CD4-positive, alpha-beta T cell treated with Interleukin-12 subunit alpha and Interleukin-12 subunit beta, for 1 hour (primary cell): ENCODE measurements around the gene SPIN1.

Experiments
- DNase-seq: peaks from one replicate; pipeline ENCODE4 v3.0.0-alpha.2; 2020

SPIN1 gene

DNA sequence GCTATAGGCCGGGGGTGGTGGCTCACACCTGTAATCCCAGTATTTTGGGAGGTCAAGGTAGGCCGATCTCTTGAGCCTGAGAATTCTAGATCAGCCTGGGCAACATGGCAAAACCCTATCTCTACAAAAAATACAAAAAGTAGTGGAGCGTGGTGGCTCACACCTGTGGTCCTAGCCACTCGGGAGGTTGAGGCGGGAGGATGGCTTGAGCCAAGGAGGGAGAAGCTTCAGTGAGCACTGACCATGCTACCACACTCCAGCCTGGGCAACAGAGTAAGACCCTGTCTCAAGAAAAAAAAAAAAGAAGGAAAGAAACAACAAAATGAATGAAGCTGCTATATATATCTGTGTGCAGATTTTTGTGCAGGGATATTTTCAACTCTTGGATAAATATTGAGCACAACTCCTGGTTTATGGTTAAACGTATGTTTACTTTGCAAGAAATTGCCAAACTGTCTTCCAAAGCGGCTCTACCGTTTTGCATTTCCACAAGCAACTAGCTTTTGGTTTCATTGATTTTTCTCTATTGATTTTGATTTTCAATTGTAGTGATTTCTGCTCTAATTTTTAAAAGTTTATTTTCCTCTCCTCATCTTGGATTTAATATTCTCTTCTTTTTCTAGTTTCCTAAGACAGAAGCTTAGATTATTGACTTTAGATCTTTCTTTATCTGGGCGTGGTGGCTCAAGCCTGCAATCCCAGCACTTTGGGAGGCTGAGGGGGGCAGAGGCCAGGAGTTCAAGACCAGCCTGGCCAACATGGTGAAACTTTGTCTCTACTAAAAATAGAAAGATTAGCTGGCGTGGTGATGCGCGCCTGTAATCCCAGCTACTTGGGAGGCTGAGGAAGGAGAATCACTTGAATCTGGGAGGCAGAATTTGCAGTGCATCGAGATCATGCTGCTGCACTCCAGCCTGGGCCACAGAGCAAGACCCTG lies 49.2 kb downstream of the SPIN1 start:
- DNase-seq = no peak

- no peak for DNase-seq
These were observed 50.6 kb downstream of the SPIN1 start for GRCh38 chr9:88438811-88439210.

DNA sequence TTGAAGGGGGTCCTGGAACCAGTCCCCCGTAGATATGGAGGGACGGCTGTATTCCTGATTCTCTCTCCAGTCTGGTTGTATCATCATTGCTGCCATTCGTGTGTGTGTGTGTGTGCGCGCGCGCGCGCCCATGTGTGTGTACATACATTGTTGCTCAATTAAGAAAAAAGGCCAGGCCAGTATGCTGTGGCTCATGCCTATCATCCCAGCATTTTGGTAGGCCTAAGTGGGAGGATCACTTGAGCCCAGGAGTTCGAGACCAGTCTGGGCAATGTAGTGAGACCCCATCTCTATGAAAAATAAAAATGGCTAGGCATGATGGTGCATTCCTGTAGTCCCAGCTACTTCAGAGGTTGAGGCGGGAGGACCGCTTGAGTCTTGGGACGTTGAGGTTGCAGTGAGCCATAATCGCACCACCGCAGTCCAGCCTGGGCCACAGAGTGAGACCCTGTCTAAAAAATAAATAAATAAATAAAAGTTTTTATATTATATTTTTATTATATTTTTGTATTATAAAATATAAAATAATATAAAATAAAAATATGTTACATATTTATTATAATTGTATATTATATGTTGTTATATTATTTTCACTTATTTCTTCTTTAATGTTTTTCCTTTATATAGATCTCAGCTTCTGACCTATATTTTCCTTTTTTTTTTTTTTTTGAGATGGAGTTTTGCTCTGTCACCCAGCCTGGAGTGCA lies 53.2 kb downstream of the SPIN1 start:
- DNase-seq = no peak

- no peak for DNase-seq
These were observed 55.4 kb downstream of the SPIN1 start for GRCh38 chr9:88443480-88444113.

DNA sequence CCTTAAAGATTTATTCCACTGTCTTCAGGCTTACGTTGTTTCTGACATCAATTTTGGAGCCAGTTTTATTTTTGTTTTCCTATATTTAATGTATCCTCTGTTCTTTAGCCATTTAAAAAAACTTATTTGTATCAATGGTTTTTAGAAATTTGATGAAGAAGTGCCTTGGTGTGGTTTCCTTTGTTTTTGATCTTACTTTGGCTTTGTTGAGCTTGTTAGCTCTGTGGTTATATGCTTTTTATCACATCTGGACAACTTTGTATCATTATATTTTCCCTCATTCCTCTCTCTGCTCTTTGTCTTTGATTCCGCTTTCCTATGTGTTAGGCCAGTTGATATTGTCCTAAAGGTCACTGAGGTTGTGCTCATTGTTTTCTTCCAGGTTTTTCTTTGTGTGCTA lies 58.5 kb downstream of the SPIN1 start:
- DNase-seq = no peak

GRCh38 chr9:88447431-88447830 lies 59.2 kb downstream of the SPIN1 start:
- DNase-seq = no peak

GRCh38 chr9:88451160-88451559 lies 62.9 kb downstream of the SPIN1 start:
- no peak for DNase-seq

- DNase-seq = no peak
These were observed 70.6 kb downstream of the SPIN1 start for GRCh38 chr9:88458716-88459465.

- no peak for DNase-seq
These were observed 72.5 kb downstream of the SPIN1 start for GRCh38 chr9:88460587-88461332.

DNA sequence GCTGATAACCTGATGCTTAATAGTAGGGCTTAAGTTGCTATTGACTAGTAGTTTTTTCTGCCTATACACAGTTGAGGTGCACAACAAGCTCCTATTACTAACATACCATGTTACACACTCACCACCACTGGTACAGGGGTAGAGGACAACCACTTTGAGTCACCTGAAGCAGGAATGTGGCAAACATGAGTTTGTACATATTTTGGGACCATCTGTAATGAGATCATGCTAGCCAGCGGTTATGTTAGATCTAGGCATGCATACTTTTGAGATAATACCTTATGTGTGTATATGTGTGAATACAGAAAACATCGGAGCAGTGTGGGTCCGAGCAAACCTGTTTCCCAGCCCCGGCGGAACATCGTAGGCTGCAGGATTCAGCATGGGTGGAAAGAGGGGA lies 73.9 kb downstream of the SPIN1 start:
- no peak for DNase-seq

- DNase-seq = no peak
These were observed 76.6 kb downstream of the SPIN1 start for GRCh38 chr9:88464851-88465250.

GRCh38 chr9:88468226-88468625 lies 80.0 kb downstream of the SPIN1 start:
- no peak for DNase-seq

DNA sequence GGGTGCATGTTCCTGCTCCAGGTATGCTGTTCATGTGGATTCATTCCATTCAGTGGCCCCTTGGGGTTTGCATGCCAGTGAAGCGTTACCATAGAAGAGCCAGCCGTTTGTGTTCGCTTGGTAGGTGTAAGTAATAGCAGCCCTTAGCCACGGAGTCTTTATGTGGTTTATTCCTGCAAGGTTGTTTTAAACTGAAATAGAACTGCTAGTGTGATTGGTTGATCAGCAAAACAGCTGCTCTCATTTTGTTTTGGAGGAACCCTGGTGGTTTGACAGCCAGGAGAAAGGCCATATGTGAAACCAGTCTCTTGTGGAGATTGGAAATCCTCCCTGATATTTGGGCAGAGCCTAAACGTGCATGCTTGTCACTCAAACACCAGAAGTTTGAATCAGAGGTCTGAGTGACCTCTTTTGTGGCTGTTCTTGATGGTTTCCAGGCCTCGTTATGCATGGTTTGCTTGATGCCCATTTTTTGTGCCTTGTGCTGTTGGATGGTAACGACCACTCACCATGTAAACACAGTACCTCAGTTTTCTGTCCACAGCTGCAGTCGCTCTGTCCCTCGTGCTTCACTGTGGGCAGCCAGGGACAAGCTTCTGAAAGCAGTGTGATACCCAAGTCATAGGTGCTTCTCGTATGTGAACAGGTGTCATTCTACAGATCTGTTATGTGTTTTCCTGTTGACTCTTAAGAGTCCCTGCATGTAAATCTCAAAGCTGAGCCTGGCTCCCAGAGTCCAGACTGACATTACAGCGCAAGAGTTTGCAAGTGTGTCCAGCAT lies 88.4 kb downstream of the SPIN1 start:
- no peak for DNase-seq

DNA sequence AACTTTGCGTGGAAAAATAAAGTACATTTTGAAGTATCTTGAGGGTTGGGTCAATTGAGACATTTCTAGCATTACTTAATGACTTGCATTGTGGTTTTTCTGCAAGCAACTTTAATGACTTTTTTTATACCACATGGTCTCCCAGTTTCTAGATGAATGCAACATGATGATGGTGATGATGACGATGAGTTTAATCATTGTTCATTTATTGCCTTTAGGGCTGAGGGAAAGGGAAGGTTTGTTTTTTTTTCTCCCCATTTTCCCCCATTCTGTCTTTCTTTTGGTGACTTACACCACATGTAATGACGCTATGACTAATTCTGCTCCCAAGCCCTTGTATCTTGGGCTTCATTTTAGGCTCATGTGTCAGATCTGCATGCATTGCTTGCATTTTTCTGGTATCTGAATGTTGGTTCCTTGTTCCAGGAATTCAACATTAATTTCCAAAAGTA lies 89.1 kb downstream of the SPIN1 start:
- DNase-seq = no peak

DNA sequence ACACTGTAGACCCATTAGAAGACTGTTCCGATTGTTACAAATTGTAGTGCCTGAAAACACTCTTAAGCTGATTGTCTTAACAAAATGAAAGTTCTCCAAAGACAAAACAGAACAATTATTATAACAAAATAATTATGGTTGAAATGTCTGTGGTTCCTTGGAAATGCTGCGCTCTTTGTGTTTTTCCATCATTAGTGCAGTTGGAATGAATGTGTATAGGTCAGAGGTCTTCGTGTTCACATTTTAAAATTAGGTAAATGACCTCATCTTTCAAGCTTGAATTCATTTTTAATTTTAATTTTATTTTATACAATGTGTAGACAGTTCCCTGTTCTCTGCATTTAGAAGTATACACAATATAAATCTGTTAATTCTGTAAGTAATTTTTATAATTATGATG lies 90.0 kb downstream of the SPIN1 start:
- no peak for DNase-seq

- DNase-seq = no peak
These were observed 93.7 kb downstream of the SPIN1 start for GRCh38 chr9:88481933-88482332.

DNA sequence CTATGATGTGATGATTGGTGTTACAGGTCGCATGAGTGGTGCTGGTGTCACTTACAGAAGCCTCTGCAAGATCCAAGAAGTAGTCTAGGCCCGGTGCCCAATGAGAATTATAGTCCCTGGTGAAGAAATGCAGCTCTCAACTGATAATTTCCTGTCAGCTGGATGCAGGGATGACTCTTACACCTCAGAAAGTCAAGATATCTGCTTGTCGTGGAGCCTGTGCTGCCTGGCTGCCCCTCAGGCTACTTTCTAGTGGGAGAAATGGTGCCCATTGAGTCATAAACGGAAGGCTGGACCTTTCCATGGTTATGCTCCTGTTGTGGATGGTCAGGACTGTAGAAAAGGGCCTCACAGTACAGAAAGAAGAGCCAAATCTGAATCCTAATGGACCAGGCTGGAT lies 99.9 kb downstream of the SPIN1 start:
- DNase-seq = no peak

- no peak for DNase-seq
These were observed 106.9 kb downstream of the SPIN1 start for GRCh38 chr9:88494983-88495721.

- no peak for DNase-seq
These were observed 109.0 kb downstream of the SPIN1 start for GRCh38 chr9:88497224-88497623.

GRCh38 chr9:88498880-88499279 lies 110.6 kb downstream of the SPIN1 start:
- DNase-seq = no peak

DNA sequence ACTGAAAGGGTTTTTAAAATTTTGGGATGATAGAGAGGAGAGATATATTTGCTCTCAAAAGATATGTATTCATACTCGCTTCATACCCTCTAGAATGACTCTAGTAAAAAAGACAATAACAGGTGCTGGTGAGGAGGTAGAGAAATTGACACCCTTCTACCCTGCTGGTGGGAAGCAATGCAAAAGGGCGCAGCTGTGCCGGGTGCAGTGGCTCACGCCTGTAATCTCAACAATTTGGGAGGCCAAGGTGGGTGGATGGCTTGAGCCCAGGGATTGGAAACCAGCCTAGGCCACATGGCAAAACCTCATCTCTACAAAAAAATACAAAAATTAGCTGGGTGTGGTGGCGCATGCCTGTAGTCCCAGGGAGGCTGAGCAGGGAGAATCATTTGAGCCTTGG lies 112.8 kb downstream of the SPIN1 start:
- no peak for DNase-seq
